Measurements from ENCODE around the gene CALML4. TPM values are rescaled to one million over a fixed set of nuclear protein-coding genes. Genes with fewer than 3 reads are reported as not detected.

CALML4 gene
- total and polyA plus RNA-seq, 4 donors = 3.6 to 8.0 (median 6.5) TPM

DNA sequence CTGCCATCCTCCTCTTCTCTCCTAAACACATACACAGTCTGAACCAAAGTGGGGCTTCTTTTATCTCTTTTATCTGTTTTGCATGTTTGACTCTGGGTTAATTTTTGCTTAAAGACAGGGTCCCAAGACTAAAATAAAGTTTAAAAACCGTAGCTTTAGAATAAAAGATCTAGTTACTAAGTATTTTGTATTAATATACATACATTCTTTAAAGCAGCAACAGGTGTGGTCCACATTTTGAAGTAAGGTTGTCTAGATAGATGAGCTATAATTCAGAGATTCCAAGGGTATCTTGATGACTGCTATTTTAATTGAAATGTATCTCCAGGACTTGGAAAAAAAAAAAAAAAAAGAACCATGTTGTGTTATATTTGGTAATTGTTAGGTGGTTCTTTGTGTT is 61.3 kb downstream of the CALML4 start:
- peaks cover 2 to 15% (median 4%) of the 10 kb centered on the region in 4 donors for H3K36me3 ChIP-seq (ENCODE audit: control insufficient read depth in 4 of 4, insufficient read depth in 3 of 4, low read depth in 1 of 4, low read length in 3 of 4)
- no peak for DNase-seq (ENCODE audit: low spot score)
- 86% methylated on average over 1 of the region's 1 CpG for WGBS
- H3K4me3 ChIP-seq (ENCODE audit: low read depth in 1 of 3, low read length in 3 of 3) = no peak overlapping the region
- no peak for TF ChIP-seq JUND (IDR thresholded peaks at IDR 0.05)
- no peak for TF ChIP-seq HNF4G (IDR thresholded peaks at IDR 0.05)
- no peak for TF ChIP-seq ATF3 (IDR thresholded peaks at IDR 0.05)
- TF ChIP-seq MAX (IDR thresholded peaks at IDR 0.05) = no peak
- TF ChIP-seq RAD21 (IDR thresholded peaks at IDR 0.05) = no peak
- no peak for TF ChIP-seq NR2F2 (IDR thresholded peaks at IDR 0.05)
- TF ChIP-seq YY1 (IDR thresholded peaks at IDR 0.05) = no peak
- TF ChIP-seq, protein P1, sequence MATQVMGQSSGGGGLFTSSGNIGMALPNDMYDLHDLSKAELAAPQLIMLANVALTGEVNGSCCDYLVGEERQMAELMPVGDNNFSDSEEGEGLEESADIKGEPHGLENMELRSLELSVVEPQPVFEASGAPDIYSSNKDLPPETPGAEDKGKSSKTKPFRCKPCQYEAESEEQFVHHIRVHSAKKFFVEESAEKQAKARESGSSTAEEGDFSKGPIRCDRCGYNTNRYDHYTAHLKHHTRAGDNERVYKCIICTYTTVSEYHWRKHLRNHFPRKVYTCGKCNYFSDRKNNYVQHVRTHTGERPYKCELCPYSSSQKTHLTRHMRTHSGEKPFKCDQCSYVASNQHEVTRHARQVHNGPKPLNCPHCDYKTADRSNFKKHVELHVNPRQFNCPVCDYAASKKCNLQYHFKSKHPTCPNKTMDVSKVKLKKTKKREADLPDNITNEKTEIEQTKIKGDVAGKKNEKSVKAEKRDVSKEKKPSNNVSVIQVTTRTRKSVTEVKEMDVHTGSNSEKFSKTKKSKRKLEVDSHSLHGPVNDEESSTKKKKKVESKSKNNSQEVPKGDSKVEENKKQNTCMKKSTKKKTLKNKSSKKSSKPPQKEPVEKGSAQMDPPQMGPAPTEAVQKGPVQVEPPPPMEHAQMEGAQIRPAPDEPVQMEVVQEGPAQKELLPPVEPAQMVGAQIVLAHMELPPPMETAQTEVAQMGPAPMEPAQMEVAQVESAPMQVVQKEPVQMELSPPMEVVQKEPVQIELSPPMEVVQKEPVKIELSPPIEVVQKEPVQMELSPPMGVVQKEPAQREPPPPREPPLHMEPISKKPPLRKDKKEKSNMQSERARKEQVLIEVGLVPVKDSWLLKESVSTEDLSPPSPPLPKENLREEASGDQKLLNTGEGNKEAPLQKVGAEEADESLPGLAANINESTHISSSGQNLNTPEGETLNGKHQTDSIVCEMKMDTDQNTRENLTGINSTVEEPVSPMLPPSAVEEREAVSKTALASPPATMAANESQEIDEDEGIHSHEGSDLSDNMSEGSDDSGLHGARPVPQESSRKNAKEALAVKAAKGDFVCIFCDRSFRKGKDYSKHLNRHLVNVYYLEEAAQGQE (IDR thresholded peaks at IDR 0.05) = no peak
- no peak for TF ChIP-seq FOXA2 (IDR thresholded peaks at IDR 0.05)
- TF ChIP-seq HNF4A (conservative IDR thresholded peaks at IDR 0.05) = no peak
- TF ChIP-seq, protein P2, sequence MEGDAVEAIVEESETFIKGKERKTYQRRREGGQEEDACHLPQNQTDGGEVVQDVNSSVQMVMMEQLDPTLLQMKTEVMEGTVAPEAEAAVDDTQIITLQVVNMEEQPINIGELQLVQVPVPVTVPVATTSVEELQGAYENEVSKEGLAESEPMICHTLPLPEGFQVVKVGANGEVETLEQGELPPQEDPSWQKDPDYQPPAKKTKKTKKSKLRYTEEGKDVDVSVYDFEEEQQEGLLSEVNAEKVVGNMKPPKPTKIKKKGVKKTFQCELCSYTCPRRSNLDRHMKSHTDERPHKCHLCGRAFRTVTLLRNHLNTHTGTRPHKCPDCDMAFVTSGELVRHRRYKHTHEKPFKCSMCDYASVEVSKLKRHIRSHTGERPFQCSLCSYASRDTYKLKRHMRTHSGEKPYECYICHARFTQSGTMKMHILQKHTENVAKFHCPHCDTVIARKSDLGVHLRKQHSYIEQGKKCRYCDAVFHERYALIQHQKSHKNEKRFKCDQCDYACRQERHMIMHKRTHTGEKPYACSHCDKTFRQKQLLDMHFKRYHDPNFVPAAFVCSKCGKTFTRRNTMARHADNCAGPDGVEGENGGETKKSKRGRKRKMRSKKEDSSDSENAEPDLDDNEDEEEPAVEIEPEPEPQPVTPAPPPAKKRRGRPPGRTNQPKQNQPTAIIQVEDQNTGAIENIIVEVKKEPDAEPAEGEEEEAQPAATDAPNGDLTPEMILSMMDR (IDR thresholded peaks at IDR 0.05; ENCODE audit: low read depth, low read length, missing input control) = no peak
- no peak for TF ChIP-seq EGR1 (IDR thresholded peaks at IDR 0.05; ENCODE audit: low read depth in 2 of 2)
- no peak for TF ChIP-seq GABPA (IDR thresholded peaks at IDR 0.05 in 1 of 2, conservative IDR thresholded peaks at IDR 0.05 in 1 of 2)
- no peak for TF ChIP-seq TAF1 (conservative IDR thresholded peaks at IDR 0.05)
- no peak for TF ChIP-seq RXRA (IDR thresholded peaks at IDR 0.05)
- no peaks in the 10 kb centered on the region for H3K9me3 ChIP-seq (ENCODE audit: control insufficient read depth in 4 of 4, low read length in 3 of 4)
- H3K27me3 ChIP-seq (ENCODE audit: control insufficient read depth in 4 of 4, insufficient read depth in 4 of 4, low read length in 3 of 4) = no peaks in the 10 kb centered on the region
- H3K9ac ChIP-seq (ENCODE audit: low read depth in 1 of 2, low read length in 2 of 2) = no peak overlapping the region
- peaks cover 0 to 3% (median 0%) of the 10 kb centered on the region in 4 donors for H3K4me1 ChIP-seq (ENCODE audit: control insufficient read depth in 4 of 4, insufficient read depth in 4 of 4, low read length in 3 of 4)
- H3K27ac ChIP-seq (ENCODE audit: low read depth in 1 of 2, low read length in 2 of 2) = no peak overlapping the region

DNA sequence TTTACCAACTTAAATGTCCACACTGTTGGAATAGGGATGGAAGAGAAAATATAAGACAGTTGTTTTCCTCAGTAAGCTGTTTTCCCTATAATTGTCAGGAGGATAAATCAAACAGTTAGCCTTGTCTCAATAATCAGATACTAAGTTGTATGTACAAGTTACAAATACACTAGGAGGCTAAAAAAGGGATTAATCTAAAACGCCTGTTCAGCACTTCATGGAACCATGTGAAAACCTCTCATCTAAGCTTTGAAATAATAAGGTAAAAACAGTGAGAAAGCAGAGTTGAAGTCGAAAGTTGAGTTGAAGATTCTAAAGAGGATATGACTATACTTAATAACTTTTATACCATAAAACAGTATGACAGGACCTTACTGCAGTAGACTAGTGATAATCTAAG is 62.0 kb downstream of the CALML4 start:
- DNase-seq (ENCODE audit: low spot score) = no peak
- Histone ChIP-seq H3K9me3 (ENCODE audit: control insufficient read depth in 4 of 4, low read length in 3 of 4) (no peaks in the 10 kb centered on the region), H3K36me3 (ENCODE audit: control insufficient read depth in 4 of 4, insufficient read depth in 3 of 4, low read depth in 1 of 4, low read length in 3 of 4) (peaks cover 2 to 15% (median 4%) of the 10 kb centered on the region in 4 donors), H3K4me3 (ENCODE audit: low read depth in 1 of 3, low read length in 3 of 3) (no peak overlapping the region), H3K9ac (ENCODE audit: low read depth in 1 of 2, low read length in 2 of 2) (no peak overlapping the region), H3K27me3 (ENCODE audit: control insufficient read depth in 4 of 4, insufficient read depth in 4 of 4, low read length in 3 of 4) (no peaks in the 10 kb centered on the region), H3K4me1 (ENCODE audit: control insufficient read depth in 4 of 4, insufficient read depth in 4 of 4, low read length in 3 of 4) (peaks cover 0 to 3% (median 0%) of the 10 kb centered on the region in 4 donors), H3K27ac (ENCODE audit: low read depth in 1 of 2, low read length in 2 of 2) (no peak overlapping the region)
- 97% methylated on average over 2 of the region's 2 CpGs for WGBS
- no peak for TF ChIP-seq ATF3 (IDR thresholded peaks at IDR 0.05)
- no peak for TF ChIP-seq GABPA (IDR thresholded peaks at IDR 0.05 in 1 of 2, conservative IDR thresholded peaks at IDR 0.05 in 1 of 2)
- TF ChIP-seq HNF4A (conservative IDR thresholded peaks at IDR 0.05) = no peak
- no peak for TF ChIP-seq YY1 (IDR thresholded peaks at IDR 0.05)
- TF ChIP-seq, protein P1 (IDR thresholded peaks at IDR 0.05) = no peak
- no peak for TF ChIP-seq NR2F2 (IDR thresholded peaks at IDR 0.05)
- TF ChIP-seq, protein P2 (IDR thresholded peaks at IDR 0.05; ENCODE audit: low read depth, low read length, missing input control) = no peak
- TF ChIP-seq SP1 (IDR thresholded peaks at IDR 0.05) = no peak

Data from liver (tissue), 9 donors.